Neural cell (in vitro differentiated cells): ENCODE measurements around the gene LTK. TPM values are rescaled to one million over a fixed set of nuclear protein-coding genes. Genes with fewer than 3 reads are reported as not detected.

Experiments
- H2AFZ ChIP-seq: fragments of 200-600, 300-800 bp; sonication (generic), shearing (Covaris generic); 2 replicates; pipeline ENCODE4 v1.6.0; 2014; ENCODE audit warnings: low read depth, mild to moderate bottlenecking, antibody characterized with exemption, low read length, moderate library complexity
- H3F3A ChIP-seq: fragments of 200-600 bp; shearing (Covaris generic); 2 replicates; pipeline ENCODE4 v1.6.1; 2016; ENCODE audit warnings: mild to moderate bottlenecking, moderate library complexity, mixed read lengths, antibody characterized with exemption, low read length; ENCODE audit not compliant: insufficient read depth, poor library complexity, severe bottlenecking
- H3K27ac ChIP-seq: fragments of 200-600, 300-800 bp; sonication (generic), shearing (Covaris generic); 2 replicates; pipeline ENCODE4 v1.5.1; 2014; ENCODE audit warnings: mild to moderate bottlenecking, low read length, moderate library complexity
- H3K27me3 ChIP-seq: fragments of 300-800, 200-600 bp; sonication (generic), shearing (Covaris generic); 2 replicates; pipeline ENCODE4 v1.6.0; 2014; ENCODE audit warnings: mild to moderate bottlenecking, low read depth, low read length, moderate library complexity; ENCODE audit not compliant: insufficient read depth
- H3K36me3 ChIP-seq: fragments of 300-800, 200-600 bp; sonication (generic), shearing (Covaris generic); 2 replicates; pipeline ENCODE4 v1.5.1; 2014; ENCODE audit warnings: mild to moderate bottlenecking, antibody characterized with exemption, low read length, moderate library complexity; ENCODE audit not compliant: insufficient read depth
- H3K4me2 ChIP-seq: fragments of 300-800, 200-600 bp; sonication (generic), shearing (Covaris generic); 2 replicates; pipeline ENCODE4 v1.6.0; 2014; ENCODE audit warnings: mild to moderate bottlenecking, low read length
- H3K4me3 ChIP-seq: fragments of 300-800, 200-600 bp; sonication (generic), shearing (Covaris generic); 2 replicates; pipeline ENCODE4 v1.5.1; 2014; ENCODE audit warnings: mild to moderate bottlenecking, low read length, moderate library complexity
- H3K79me2 ChIP-seq: fragments of 200-600 bp; shearing (Covaris generic); replicated peaks from 2 replicates; pipeline ENCODE4 v1.6.0; 2014; ENCODE audit warnings: mild to moderate bottlenecking, low read length, moderate library complexity; ENCODE audit not compliant: insufficient read depth
- H3K9ac ChIP-seq: fragments of 300-800, 200-600 bp; sonication (generic), shearing (Covaris generic); 2 replicates; pipeline ENCODE4 v1.6.1; 2016; ENCODE audit warnings: mild to moderate bottlenecking, low read length, mixed read lengths
- H3K9me2 ChIP-seq: fragments of 200-600 bp; shearing (Covaris generic); 2 replicates; pipeline ENCODE4 v1.6.1; 2016; ENCODE audit warnings: mild to moderate bottlenecking, low read length, mixed read lengths; ENCODE audit not compliant: insufficient read depth
- H3K9me3 ChIP-seq: fragments of 200-600, 300-800 bp; sonication (generic), shearing (Covaris generic); 2 replicates; pipeline ENCODE4 v1.6.1; 2016; ENCODE audit warnings: mild to moderate bottlenecking, mixed run types, low read length, moderate library complexity, mixed read lengths
- H4K20me1 ChIP-seq: fragments of 200-600 bp; shearing (Covaris generic); 2 replicates; pipeline ENCODE4 v1.6.1; 2016; ENCODE audit warnings: mild to moderate bottlenecking, mixed run types; ENCODE audit not compliant: insufficient read depth
- EP300 ChIP-seq: fragments of 450-650 bp; conservative IDR thresholded peaks from 2 replicates; pipeline ENCODE4 v1.6.1; 2014; ENCODE audit warnings: antibody characterized with exemption, mild to moderate bottlenecking, moderate library complexity; ENCODE audit not compliant: poor library complexity, severe bottlenecking
- EZH2 ChIP-seq: fragments of 200-600, 300-800 bp; shearing (Covaris generic), sonication (generic); IDR thresholded peaks from 2 replicates; pipeline ENCODE4 v1.6.1; 2014; ENCODE audit warnings: antibody characterized with exemption, low read length, borderline replicate concordance, mild to moderate bottlenecking; ENCODE audit not compliant: insufficient read depth, poor library complexity, severe bottlenecking
- MXI1 ChIP-seq: fragments of 450-650 bp; conservative IDR thresholded peaks from 2 replicates; pipeline ENCODE4 v1.6.1; 2014; ENCODE audit warnings: antibody characterized with exemption, mild to moderate bottlenecking; ENCODE audit not compliant: poor library complexity, severe bottlenecking
- POLR2AphosphoS5 ChIP-seq: IDR thresholded peaks from 2 replicates; pipeline ENCODE4 v1.6.1; 2012
- RAD21 ChIP-seq: fragments of 450-650 bp; conservative IDR thresholded peaks from 2 replicates; pipeline ENCODE4 v1.6.1; 2014; ENCODE audit warnings: antibody characterized with exemption, mild to moderate bottlenecking, moderate library complexity
- SMC3 ChIP-seq: fragments of 450-650 bp; conservative IDR thresholded peaks from 2 replicates; pipeline ENCODE4 v1.6.1; 2014; ENCODE audit warnings: antibody characterized with exemption, mild to moderate bottlenecking, moderate library complexity; ENCODE audit not compliant: poor library complexity
- TAF1 ChIP-seq: IDR thresholded peaks from 2 replicates; pipeline ENCODE4 v1.6.1; 2012; ENCODE audit warnings: low read depth
- polyA plus RNA-seq: library from polyadenylated mRNA; depleted of rRNA; stranded (reverse); fragments of >200 nt; gene quantifications from 2 replicates; pipeline ENCODE4 v1.2.3, GENCODE V29; 2014
- TF ChIP-seq, protein P1 (sequence below): fragments of 450-650 bp; IDR thresholded peaks from 2 replicates; pipeline ENCODE4 v1.5.1; 2014; ENCODE audit warnings: antibody characterized with exemption, mild to moderate bottlenecking, moderate library complexity; ENCODE audit not compliant: poor library complexity, severe bottlenecking
- TF ChIP-seq, protein P2 (sequence below): IDR thresholded peaks from 2 replicates; pipeline ENCODE4 v1.6.1; 2012; ENCODE audit warnings: borderline replicate concordance

Gene LTK
- polyA plus RNA-seq, 1 donor from 2014 or later: 0.28 TPM

DNA sequence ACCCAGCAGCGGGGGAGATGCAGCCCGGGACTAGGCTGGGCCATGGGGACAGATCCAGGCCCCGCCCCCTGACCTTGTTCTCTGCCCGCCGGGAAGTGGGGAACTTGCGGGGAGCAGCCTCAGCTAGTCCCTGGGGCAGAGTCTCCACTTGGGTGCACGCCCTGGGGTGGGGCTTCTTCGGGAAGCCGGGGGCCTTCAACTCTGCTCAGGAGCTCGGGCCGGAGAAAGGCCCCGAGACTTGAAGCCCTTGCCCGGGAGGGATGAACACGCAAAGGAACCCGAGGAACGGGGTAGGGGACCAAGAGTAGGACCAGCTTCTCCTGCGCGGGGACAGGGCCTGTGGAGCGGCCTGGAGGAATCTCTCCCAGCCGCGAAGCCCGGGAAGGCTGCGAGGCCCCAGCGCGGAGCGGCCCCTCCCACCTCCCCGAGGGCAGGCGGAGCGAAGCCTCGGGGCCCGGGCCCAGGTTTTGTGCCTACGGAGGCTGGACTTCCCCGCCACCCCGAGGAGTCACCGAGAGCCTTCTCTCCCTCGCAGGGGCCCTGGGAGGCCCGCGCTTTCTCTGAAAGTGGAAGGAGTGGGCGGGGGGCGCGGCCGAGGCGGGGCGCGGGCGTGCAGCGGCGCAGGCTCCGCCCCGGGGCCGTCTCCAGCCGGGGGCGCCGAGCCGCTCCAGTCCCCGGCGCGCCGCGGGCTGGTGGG lies 20.3 kb downstream of the LTK start, which contains the start of gene ITPKA:
ITPKA (plus strand) TSS at position 670 of the 697 bp plus-strand sequence. CDS start 54 bp downstream, outside the sequence.
- Histone ChIP-seq H3F3A (no peaks in the 10 kb centered on the region), H3K4me3 (peak within 1 kb of the TSS; percentile 75), H3K4me2 (peak within 1 kb of the TSS; percentile 65), H4K20me1 (no peaks in the 10 kb centered on the region), H3K9me2 (no peaks in the 10 kb centered on the region), H2AFZ (peak within 1 kb of the TSS; percentile 33), H3K79me2 (no peaks in the 10 kb centered on the region), H3K27ac (no peak within 1 kb of the TSS), H3K27me3 (peaks cover 70% of the 10 kb centered on the region), H3K9ac (peak within 1 kb of the TSS; percentile 47), H3K9me3 (no peaks in the 10 kb centered on the region), H3K36me3 (no peaks in the 10 kb centered on the region)
- TF ChIP-seq EP300: no peak
- TF ChIP-seq RAD21: no peak
- TF ChIP-seq MXI1: no peak
- TF ChIP-seq TAF1: no peak

DNA sequence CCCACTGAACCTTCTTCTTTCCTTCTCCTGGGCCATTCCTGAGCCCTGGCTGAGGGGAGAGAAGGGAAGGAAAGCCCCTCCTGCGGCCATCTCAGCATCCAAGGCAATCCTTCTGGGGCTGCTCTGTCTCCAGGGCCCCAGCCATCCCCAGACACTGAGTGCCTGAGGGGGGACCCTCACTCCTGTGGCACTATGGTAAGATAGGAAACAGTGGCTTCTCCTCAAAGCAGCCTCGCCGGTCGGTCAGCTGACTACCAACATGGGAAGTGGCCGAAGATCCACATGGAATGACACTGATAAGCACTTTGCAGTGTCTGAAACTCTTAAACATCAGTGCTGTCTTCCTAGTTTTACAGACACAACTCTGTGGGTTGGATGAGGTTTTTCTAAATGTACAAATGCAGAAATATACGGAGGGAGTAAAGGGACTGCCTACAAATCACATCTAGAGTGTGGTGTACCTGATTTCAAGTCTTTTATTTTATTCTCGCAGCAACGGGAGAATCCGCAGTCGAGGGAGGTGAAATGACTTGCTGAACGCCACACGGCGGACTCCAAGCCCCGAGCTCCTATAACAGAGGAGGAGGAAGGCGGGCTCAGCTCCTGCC lies 20.9 kb downstream of the LTK start:
- H3K27ac ChIP-seq: no peak overlapping the region
- H3F3A ChIP-seq: no peaks in the 10 kb centered on the region
- H3K9me2 ChIP-seq: no peaks in the 10 kb centered on the region
- H2AFZ ChIP-seq: no peak overlapping the region
- H3K4me3 ChIP-seq: peak overlapping the region; percentile 75
- no peaks in the 10 kb centered on the region for H3K36me3 ChIP-seq
- H3K9ac ChIP-seq: peak overlapping the region; percentile 47
- no peaks in the 10 kb centered on the region for H4K20me1 ChIP-seq
- no peaks in the 10 kb centered on the region for H3K9me3 ChIP-seq
- peak overlapping the region; percentile 65 for H3K4me2 ChIP-seq
- no peak for TF ChIP-seq TAF1
- TF ChIP-seq EP300: no peak
- no peak for TF ChIP-seq MXI1
- H3K27me3 ChIP-seq: peaks cover 63% of the 10 kb centered on the region
- no peaks in the 10 kb centered on the region for H3K79me2 ChIP-seq

DNA sequence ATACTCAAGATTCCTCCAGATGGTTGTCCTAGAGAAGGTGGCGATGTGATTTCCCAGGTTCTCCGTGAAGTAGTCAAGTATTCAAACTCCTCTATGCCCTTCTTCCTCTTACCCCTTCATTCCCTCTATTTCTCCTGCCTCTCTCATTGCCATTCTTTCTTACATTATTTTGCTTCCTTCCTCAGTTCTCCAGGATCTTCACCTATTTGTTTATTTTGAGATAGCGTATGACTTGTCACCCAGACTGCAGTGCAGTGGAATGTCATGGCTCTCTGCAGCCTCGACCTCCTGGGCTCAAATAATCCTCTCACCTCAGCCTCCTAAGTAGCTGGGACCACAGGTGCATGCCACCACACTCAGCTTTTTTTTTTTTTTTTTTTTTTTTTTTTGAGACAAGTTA lies 21.7 kb downstream of the LTK start:
- Histone ChIP-seq H3F3A (no peaks in the 10 kb centered on the region), H3K79me2 (no peaks in the 10 kb centered on the region), H3K9me2 (no peaks in the 10 kb centered on the region), H3K4me2 (no peak overlapping the region), H2AFZ (no peak overlapping the region), H3K9ac (no peak overlapping the region), H3K9me3 (no peaks in the 10 kb centered on the region), H3K27ac (no peak overlapping the region), H3K36me3 (no peaks in the 10 kb centered on the region), H3K4me3 (no peak overlapping the region), H3K27me3 (peaks cover 55% of the 10 kb centered on the region), H4K20me1 (no peaks in the 10 kb centered on the region)
- TF ChIP-seq, protein P1, sequence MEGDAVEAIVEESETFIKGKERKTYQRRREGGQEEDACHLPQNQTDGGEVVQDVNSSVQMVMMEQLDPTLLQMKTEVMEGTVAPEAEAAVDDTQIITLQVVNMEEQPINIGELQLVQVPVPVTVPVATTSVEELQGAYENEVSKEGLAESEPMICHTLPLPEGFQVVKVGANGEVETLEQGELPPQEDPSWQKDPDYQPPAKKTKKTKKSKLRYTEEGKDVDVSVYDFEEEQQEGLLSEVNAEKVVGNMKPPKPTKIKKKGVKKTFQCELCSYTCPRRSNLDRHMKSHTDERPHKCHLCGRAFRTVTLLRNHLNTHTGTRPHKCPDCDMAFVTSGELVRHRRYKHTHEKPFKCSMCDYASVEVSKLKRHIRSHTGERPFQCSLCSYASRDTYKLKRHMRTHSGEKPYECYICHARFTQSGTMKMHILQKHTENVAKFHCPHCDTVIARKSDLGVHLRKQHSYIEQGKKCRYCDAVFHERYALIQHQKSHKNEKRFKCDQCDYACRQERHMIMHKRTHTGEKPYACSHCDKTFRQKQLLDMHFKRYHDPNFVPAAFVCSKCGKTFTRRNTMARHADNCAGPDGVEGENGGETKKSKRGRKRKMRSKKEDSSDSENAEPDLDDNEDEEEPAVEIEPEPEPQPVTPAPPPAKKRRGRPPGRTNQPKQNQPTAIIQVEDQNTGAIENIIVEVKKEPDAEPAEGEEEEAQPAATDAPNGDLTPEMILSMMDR: no peak
- TF ChIP-seq TAF1: no peak
- no peak for TF ChIP-seq EZH2
- TF ChIP-seq RAD21: no peak
- TF ChIP-seq SMC3: no peak
- TF ChIP-seq POLR2AphosphoS5: no peak
- TF ChIP-seq, protein P2, sequence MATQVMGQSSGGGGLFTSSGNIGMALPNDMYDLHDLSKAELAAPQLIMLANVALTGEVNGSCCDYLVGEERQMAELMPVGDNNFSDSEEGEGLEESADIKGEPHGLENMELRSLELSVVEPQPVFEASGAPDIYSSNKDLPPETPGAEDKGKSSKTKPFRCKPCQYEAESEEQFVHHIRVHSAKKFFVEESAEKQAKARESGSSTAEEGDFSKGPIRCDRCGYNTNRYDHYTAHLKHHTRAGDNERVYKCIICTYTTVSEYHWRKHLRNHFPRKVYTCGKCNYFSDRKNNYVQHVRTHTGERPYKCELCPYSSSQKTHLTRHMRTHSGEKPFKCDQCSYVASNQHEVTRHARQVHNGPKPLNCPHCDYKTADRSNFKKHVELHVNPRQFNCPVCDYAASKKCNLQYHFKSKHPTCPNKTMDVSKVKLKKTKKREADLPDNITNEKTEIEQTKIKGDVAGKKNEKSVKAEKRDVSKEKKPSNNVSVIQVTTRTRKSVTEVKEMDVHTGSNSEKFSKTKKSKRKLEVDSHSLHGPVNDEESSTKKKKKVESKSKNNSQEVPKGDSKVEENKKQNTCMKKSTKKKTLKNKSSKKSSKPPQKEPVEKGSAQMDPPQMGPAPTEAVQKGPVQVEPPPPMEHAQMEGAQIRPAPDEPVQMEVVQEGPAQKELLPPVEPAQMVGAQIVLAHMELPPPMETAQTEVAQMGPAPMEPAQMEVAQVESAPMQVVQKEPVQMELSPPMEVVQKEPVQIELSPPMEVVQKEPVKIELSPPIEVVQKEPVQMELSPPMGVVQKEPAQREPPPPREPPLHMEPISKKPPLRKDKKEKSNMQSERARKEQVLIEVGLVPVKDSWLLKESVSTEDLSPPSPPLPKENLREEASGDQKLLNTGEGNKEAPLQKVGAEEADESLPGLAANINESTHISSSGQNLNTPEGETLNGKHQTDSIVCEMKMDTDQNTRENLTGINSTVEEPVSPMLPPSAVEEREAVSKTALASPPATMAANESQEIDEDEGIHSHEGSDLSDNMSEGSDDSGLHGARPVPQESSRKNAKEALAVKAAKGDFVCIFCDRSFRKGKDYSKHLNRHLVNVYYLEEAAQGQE: no peak
- no peak for TF ChIP-seq EP300
- no peak for TF ChIP-seq MXI1
